HepG2 (cell line): Measurements from ENCODE around the gene HSD11B1L. TPM values are rescaled to one million over a fixed set of nuclear protein-coding genes. Genes with fewer than 3 reads are reported as not detected.

ENCODE experiments used
- AGO1 ChIP-seq: fragments of 200-400 bp; formaldehyde crosslinking; IDR thresholded peaks from 2 replicates; pipeline ENCODE4 v1.6.1; 2017; ENCODE audit warnings: mild to moderate bottlenecking, low read depth, low read length, moderate library complexity; ENCODE audit not compliant: poor library complexity, severe bottlenecking
- CC2D1A ChIP-seq: sonication (generic); formaldehyde crosslinking; IDR thresholded peaks from 2 replicates; pipeline ENCODE4 v1.8.1; 2023; ENCODE audit warnings: mild to moderate bottlenecking, missing genetic modification reagents
- DPF2 ChIP-seq: sonication (generic); formaldehyde crosslinking; IDR thresholded peaks from 2 replicates; pipeline ENCODE4 v1.4.0; 2020; ENCODE audit warnings: mild to moderate bottlenecking, low read depth, missing genetic modification reagents, borderline replicate concordance
- FOXA1 ChIP-seq, 2 experiments: fragments of 450-650 bp in 1 of 2; sonication (generic) in 1 of 2; formaldehyde crosslinking in 1 of 2; IDR thresholded peaks; 2 replicates each; pipeline versions ENCODE4 v1.4.0 to v1.6.1; 2016 to 2020; ENCODE audit warnings: missing genetic modification reagents in 1 of 2
- FOXC1 ChIP-seq: sonication (generic); formaldehyde crosslinking; IDR thresholded peaks from 2 replicates; pipeline ENCODE4 v1.8.0; 2022; ENCODE audit warnings: mild to moderate bottlenecking, missing genetic modification reagents, borderline replicate concordance
- IKZF1 ChIP-seq: fragments of 450-650 bp; IDR thresholded peaks from 2 replicates; pipeline ENCODE4 v1.7.1; 2016
- JUN ChIP-seq: sonication (generic); formaldehyde crosslinking; IDR thresholded peaks from 2 replicates; pipeline ENCODE4 v1.4.0; 2020; ENCODE audit warnings: mild to moderate bottlenecking, missing genetic modification reagents
- NFE2 ChIP-seq: sonication (generic); formaldehyde crosslinking; IDR thresholded peaks from 2 replicates; pipeline ENCODE4 v1.4.0; 2020; ENCODE audit warnings: missing genetic modification reagents
- NFKB2 ChIP-seq: sonication (generic); formaldehyde crosslinking; IDR thresholded peaks from 2 replicates; pipeline ENCODE4 v1.4.0; 2020; ENCODE audit warnings: missing genetic modification reagents, borderline replicate concordance
- RAD51 ChIP-seq: fragments of 450-650 bp; IDR thresholded peaks from 2 replicates; pipeline ENCODE4 v1.6.1; 2016; ENCODE audit warnings: borderline replicate concordance
- U2AF1 ChIP-seq: fragments of 200-400 bp; formaldehyde crosslinking; optimal IDR thresholded peaks from 2 replicates; pipeline ENCODE3; 2017; ENCODE audit warnings: mild to moderate bottlenecking, low read depth, low read length
- ZC3H4 ChIP-seq: sonication (generic); formaldehyde crosslinking; IDR thresholded peaks from 2 replicates; pipeline ENCODE4 v1.4.0; 2020; ENCODE audit warnings: missing genetic modification reagents, borderline replicate concordance
- ZFP36 ChIP-seq: fragments of 150-350 bp; IDR thresholded peaks from 2 replicates; pipeline ENCODE4 v1.6.1; 2018; ENCODE audit warnings: borderline replicate concordance, low read length, low read depth; ENCODE audit not compliant: partially characterized antibody
- ZNF253 ChIP-seq: sonication (generic); formaldehyde crosslinking; IDR thresholded peaks from 2 replicates; pipeline ENCODE4 v1.8.0; 2022; ENCODE audit warnings: mild to moderate bottlenecking, missing genetic modification reagents, borderline replicate concordance
- ZNF317 ChIP-seq: sonication (generic); formaldehyde crosslinking; IDR thresholded peaks from 2 replicates; pipeline ENCODE4 v1.5.0; 2020; ENCODE audit warnings: mild to moderate bottlenecking, missing genetic modification reagents
- ZNF33A ChIP-seq: sonication (generic); formaldehyde crosslinking; IDR thresholded peaks from 2 replicates; pipeline ENCODE4 v1.5.1; 2020; ENCODE audit warnings: missing genetic modification reagents, mild to moderate bottlenecking, moderate library complexity, borderline replicate concordance
- ZNF432 ChIP-seq: sonication (generic); formaldehyde crosslinking; IDR thresholded peaks from 2 replicates; pipeline ENCODE4 v1.5.0; 2020; ENCODE audit warnings: missing genetic modification reagents, mild to moderate bottlenecking, borderline replicate concordance
- ZNF564 ChIP-seq: sonication (generic); formaldehyde crosslinking; IDR thresholded peaks from 2 replicates; pipeline ENCODE4 v1.8.1; 2023; ENCODE audit warnings: mild to moderate bottlenecking, missing genetic modification reagents
- ZNF879 ChIP-seq: sonication (generic); formaldehyde crosslinking; IDR thresholded peaks from 2 replicates; pipeline ENCODE4 v1.8.1; 2023; ENCODE audit warnings: missing genetic modification reagents
- polyA plus RNA-seq, 8 experiments: library from polyadenylated mRNA; depleted of rRNA in 3 of 8; stranded (reverse) in 7 of 8; unstranded in 1 of 8; fragments of >200 nt; fragmentation: Illumina TruSeq in 4 of 8; extraction: Trizol in 4 of 8; gene quantifications; 2 replicates each; pipeline versions ENCODE4 v1.2.1 to v1.2.3, GENCODE V29; 2011 to 2016; ENCODE audit warnings: low read depth in 4 of 8, missing spikeins in 1 of 8, mixed read lengths in 1 of 8; ENCODE audit not compliant: insufficient read depth in 1 of 8
- total RNA-seq, 5 experiments: library from RNA; depleted of rRNA; stranded (reverse); fragments of >200 nt; fragmentation: Illumina TruSeq; extraction: Trizol; gene quantifications; 2 replicates each; pipeline ENCODE4 v1.2.3, GENCODE V29; 2016; ENCODE audit warnings: low read depth in 1 of 5
- TF ChIP-seq, protein P1 (sequence below): sonication (generic); formaldehyde crosslinking; IDR thresholded peaks from 2 replicates; pipeline ENCODE4 v1.8.1; 2022; ENCODE audit warnings: mild to moderate bottlenecking, missing genetic modification reagents
- TF ChIP-seq, protein P2 (sequence below): sonication (generic); formaldehyde crosslinking; IDR thresholded peaks from 2 replicates; pipeline ENCODE4 v1.5.0; 2020; ENCODE audit warnings: missing genetic modification reagents
- TF ChIP-seq, protein P3 (sequence below): sonication (generic); formaldehyde crosslinking; IDR thresholded peaks from 2 replicates; pipeline ENCODE4 v1.5.0; 2020; ENCODE audit warnings: mild to moderate bottlenecking, missing genetic modification reagents, borderline replicate concordance

The HSD11B1L gene
- total and polyA plus RNA-seq, 2 of the 13 experiments (the other 11 are each of a cell fraction or from before 2014, with no cell fraction given) = 2.8 to 3.9 TPM

DNA sequence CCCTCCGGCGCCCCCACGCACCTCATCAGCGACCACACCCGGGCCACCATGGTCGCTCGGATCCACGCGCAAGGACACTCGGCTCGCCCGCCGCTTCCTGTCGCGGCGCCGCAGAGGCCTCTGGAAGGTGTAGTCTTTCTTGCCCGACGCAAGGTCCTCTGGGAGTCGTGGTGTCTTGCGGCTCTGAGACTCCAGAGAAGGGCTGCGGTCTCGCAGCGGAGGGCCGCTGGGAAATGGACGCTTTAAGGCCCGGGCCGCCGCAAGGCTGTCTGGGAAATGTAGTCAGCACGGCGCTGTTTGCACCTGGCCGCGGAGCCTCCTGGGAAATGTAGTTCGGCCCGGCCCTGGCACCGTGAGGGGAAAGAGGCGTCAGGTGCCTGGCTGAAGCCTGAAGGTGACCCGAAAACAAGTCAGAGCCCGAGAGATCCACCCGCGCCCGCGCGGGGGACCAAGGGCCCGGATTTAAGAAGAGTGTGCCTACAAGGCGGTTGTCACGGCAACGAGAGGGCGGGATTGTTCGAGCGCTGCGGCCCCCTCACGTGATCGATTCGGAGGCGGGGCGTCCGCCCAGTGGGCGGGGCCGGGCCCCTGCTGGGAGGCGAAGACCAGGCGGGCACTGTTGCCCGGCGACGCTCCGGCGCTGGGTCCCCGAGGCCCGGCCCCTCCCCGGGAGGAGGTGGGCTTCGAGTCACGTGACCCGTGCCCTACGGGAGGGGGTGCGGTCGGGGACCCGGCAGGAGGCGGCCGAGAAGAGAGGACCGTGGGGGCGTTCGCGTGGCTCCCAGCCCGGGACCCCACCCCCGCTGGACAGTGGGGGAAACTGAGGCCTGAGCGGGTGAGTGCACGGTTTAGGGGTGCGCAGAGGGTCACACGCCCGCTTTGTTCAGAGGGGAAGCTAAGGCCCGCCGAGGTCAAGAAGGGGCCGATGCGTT, at the start of gene HSD11B1L, which contains the start of gene MICOS13 (continued):
- TF ChIP-seq, protein P1, sequence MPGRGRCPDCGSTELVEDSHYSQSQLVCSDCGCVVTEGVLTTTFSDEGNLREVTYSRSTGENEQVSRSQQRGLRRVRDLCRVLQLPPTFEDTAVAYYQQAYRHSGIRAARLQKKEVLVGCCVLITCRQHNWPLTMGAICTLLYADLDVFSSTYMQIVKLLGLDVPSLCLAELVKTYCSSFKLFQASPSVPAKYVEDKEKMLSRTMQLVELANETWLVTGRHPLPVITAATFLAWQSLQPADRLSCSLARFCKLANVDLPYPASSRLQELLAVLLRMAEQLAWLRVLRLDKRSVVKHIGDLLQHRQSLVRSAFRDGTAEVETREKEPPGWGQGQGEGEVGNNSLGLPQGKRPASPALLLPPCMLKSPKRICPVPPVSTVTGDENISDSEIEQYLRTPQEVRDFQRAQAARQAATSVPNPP = no peak
- TF ChIP-seq, protein P2, sequence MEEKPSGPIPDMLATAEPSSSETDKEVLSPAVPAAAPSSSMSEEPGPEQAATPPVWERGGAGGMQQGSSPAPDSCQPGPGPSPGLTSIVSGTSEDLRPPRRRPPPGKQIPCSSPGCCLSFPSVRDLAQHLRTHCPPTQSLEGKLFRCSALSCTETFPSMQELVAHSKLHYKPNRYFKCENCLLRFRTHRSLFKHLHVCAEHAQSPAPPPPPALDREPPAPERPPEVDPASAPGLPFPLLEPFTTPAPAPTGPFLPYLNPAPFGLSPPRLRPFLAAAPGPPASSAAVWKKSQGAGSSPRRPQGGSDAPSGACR (CRISPR knock-in tag) = no peak; the same call in 1 of the 2 replicates
- TF ChIP-seq IKZF1 = no peak
- TF ChIP-seq, protein P3, sequence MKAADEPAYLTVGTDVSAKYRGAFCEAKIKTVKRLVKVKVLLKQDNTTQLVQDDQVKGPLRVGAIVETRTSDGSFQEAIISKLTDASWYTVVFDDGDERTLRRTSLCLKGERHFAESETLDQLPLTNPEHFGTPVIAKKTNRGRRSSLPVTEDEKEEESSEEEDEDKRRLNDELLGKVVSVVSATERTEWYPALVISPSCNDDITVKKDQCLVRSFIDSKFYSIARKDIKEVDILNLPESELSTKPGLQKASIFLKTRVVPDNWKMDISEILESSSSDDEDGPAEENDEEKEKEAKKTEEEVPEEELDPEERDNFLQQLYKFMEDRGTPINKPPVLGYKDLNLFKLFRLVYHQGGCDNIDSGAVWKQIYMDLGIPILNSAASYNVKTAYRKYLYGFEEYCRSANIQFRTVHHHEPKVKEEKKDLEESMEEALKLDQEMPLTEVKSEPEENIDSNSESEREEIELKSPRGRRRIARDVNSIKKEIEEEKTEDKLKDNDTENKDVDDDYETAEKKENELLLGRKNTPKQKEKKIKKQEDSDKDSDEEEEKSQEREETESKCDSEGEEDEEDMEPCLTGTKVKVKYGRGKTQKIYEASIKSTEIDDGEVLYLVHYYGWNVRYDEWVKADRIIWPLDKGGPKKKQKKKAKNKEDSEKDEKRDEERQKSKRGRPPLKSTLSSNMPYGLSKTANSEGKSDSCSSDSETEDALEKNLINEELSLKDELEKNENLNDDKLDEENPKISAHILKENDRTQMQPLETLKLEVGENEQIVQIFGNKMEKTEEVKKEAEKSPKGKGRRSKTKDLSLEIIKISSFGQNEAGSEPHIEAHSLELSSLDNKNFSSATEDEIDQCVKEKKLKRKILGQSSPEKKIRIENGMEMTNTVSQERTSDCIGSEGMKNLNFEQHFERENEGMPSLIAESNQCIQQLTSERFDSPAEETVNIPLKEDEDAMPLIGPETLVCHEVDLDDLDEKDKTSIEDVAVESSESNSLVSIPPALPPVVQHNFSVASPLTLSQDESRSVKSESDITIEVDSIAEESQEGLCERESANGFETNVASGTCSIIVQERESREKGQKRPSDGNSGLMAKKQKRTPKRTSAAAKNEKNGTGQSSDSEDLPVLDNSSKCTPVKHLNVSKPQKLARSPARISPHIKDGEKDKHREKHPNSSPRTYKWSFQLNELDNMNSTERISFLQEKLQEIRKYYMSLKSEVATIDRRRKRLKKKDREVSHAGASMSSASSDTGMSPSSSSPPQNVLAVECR (CRISPR knock-in tag) = peak; percentile 95
- no peak for TF ChIP-seq NFE2 (CRISPR knock-in tag)
- no peak for TF ChIP-seq ZNF879
- TF ChIP-seq AGO1 = peak; percentile 91
- no peak; the same call in 1 of the 2 replicates for TF ChIP-seq NFKB2 (CRISPR knock-in tag)
- no peak for TF ChIP-seq ZNF253 (CRISPR knock-in tag)
- TF ChIP-seq ZC3H4 (CRISPR knock-in tag) = no peak
- no peak for TF ChIP-seq ZNF432 (CRISPR knock-in tag)
- no peak for TF ChIP-seq ZNF33A (CRISPR knock-in tag)
- no peak for TF ChIP-seq CC2D1A (CRISPR knock-in tag)
- peak; percentile 95 for TF ChIP-seq RAD51
- TF ChIP-seq ZNF317 (CRISPR knock-in tag) = peak; percentile 89
- no peak for TF ChIP-seq FOXA1 (IDR thresholded peaks at IDR 0.05)
- TF ChIP-seq FOXA1 (CRISPR knock-in tag; IDR thresholded peaks at IDR 0.05) = no peak
- TF ChIP-seq ZFP36 = no peak
- no peak for TF ChIP-seq JUN (CRISPR knock-in tag)
- TF ChIP-seq DPF2 = no peak
- TF ChIP-seq FOXC1 = peak; percentile 91; the same call in 1 of the 2 replicates
- TF ChIP-seq U2AF1 = no peak
- TF ChIP-seq ZNF564 = no peak; the same call in 1 of the 2 replicates
